Ramos (cell line): ENCODE results near the gene BACH2.
"Not testable (repeated sequence)": the region's sequence is repeated elsewhere in the genome, so short reads cannot be mapped to it uniquely, and the experiment has no call there.

ENCODE experiments used
- in situ Hi-C: fragments of 300-500 bp; cut with MboI; formaldehyde crosslinking; loops from one replicate; pipeline ENCODE4 v1.14.3; 2022; ENCODE audit warnings: low sequenced_read_pairs; ENCODE audit not compliant: unreplicated experiment

Gene BACH2

GRCh38 chr6:90053614-90054013, 243.0 kb downstream of the BACH2 start:
- in situ Hi-C loops: no loop called here

- in situ Hi-C loops: no loop called here
Measured at GRCh38 chr6:90049295-90049694, 247.3 kb downstream of the BACH2 start.

GRCh38 chr6:90048206-90048967, 248.3 kb downstream of the BACH2 start:
- in situ Hi-C loops: no loop called here

DNA sequence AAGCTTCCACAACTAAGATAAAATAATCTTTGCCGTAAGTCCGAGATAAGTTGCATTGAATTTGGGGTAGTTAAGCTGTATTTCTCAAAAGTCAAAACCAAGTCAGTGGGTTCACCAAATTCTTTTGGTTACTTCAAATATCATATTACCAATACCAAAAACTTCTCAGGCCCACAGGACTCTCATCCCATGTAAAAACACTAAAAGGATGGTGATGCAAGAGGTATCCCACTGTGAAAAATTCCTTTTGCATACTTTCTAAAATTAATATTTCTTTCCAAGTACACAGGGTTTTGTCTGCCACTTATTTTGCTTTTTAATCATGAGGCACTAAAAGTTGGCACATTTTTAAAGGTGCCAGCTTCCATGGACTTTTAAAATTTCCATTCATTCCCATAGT, 251.1 kb downstream of the BACH2 start:
- in situ Hi-C loops: no loop called here

GRCh38 chr6:90044833-90045381, 251.7 kb downstream of the BACH2 start:
- in situ Hi-C loops: no loop called here

GRCh38 chr6:90044182-90044832, 252.3 kb downstream of the BACH2 start:
- in situ Hi-C loops: no loop called here

- in situ Hi-C loops: no loop called here
Measured at GRCh38 chr6:90040931-90041330, 255.7 kb downstream of the BACH2 start.

DNA sequence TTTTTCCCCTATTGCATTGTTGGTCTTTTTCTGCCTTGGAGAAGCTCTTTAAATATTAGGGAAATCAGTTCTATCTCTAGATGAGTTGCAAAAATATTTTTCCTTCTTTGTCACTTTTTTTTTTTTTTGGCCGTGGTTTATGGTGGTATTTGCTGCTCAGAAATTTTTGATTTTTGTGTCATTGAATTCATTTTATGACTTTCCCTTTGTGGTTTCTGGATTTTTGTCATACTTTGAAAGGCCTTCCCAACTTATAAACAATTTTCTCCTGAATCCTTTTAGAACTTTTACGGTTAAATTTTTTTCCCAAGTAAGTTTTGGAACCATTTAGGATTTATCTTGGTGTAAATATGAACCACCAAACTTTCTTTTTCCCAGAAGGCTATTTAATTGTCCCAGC, 256.7 kb downstream of the BACH2 start:
- in situ Hi-C loops: no loop called here

- in situ Hi-C loops: no loop called here
Measured at GRCh38 chr6:90038961-90039653, 257.5 kb downstream of the BACH2 start.

GRCh38 chr6:90036963-90037362, 259.7 kb downstream of the BACH2 start:
- in situ Hi-C loops: no loop called here

DNA sequence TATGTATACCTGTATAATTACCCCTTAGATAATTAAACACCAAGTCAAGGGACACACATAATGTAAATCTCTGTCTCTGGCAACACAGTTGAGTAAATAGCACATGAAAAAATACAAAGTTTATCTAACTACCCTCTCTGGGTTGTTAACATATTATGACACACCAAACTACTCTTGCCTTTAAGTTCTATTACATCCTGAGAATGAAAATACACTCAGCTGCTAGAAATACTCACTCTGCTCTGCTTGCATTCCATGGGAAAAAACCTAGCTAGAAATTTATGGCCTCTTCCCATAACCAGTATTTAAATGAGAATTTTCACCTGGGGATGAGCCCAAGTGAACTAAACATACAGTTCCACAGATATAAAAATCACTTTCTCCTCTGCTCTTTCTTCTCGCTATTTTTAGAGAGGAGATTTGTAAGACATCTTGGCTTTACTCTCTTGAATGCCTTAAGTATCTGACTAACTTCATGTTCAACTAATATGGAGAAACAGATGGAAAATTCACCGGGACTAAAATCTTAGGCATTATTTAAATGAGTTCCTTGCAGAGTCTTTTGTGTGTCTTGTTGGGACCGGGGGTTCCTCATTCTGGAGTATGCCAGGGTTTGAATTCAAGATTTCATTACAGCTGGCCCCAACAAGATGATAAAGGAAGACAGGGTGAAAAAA, 261.5 kb downstream of the BACH2 start:
- in situ Hi-C loops: no loop called here

DNA sequence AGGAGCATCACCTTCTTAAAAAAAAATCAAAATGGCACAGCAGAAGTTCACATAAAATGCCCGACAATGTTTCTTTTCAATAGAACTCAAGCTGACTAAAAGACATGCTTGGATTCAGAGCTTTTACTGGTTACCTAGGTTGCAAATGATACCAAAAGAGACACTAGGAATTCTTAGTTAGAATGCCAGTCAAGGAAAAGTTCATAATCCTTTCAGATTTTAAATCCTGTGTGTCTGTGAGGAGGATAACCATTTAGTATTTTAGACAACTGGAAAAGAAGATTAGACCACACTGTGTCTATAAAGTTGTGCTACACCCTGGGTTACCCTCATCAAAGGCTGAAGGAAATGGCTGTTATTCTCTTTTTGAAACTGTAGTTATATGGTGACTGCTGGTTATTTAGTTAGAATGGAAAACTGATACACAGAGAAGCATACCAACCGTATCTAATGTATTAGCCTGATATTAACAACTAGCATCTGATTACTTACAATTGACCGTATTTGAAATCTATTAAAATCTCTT, 262.8 kb downstream of the BACH2 start:
- in situ Hi-C loops: no loop called here

GRCh38 chr6:90032489-90033212, 264.0 kb downstream of the BACH2 start:
- in situ Hi-C loops: not testable (repeated sequence)

- in situ Hi-C loops: no loop called here
Measured at GRCh38 chr6:90028995-90029635, 267.5 kb downstream of the BACH2 start.

GRCh38 chr6:90028066-90028778, 268.4 kb downstream of the BACH2 start:
- in situ Hi-C loops: no loop called here

DNA sequence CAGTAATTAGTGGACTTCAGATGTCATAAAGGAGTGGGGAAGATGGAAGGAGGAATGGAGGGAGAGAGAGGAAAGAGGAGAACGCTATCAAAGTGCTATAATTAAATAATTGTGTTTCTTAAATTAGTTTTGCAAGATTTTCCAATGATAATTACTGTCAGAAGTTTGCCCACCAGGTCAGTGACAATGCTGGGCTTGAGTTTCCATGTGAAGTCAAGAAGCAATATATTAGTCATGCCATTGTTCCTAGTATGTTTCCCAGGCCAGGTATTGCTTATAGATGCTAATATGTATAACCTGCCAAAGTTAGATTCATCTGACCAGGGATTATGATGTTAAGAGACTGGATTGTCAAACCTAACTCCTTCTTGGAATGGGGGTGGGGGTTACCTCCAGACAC, 270.4 kb downstream of the BACH2 start:
- in situ Hi-C loops: no loop called here

DNA sequence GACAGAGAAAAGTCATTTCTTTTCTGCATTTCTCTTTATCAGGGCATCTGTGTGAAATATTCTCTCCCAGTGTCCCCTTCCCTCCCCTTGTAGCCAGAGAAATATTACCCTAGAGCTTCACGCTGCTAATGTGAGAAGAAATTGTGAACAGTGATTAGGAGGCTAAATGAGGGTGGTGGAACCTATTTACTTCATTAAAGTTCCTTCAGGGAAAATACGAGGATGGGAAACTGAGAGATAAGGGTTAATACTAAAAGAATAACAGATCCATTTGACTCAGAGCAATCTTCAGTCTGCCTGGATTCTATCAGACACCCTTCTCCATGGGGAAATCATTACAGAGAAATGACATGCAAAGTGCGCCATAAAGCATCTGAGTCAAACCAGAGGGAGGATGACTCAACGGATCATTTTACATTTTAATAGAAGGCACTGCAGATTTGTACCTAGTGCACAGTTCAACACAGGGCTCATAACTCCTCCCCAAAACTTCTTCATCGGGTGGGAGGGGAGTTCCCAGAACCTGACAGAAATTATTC, 271.1 kb downstream of the BACH2 start:
- in situ Hi-C loops: no loop called here

DNA sequence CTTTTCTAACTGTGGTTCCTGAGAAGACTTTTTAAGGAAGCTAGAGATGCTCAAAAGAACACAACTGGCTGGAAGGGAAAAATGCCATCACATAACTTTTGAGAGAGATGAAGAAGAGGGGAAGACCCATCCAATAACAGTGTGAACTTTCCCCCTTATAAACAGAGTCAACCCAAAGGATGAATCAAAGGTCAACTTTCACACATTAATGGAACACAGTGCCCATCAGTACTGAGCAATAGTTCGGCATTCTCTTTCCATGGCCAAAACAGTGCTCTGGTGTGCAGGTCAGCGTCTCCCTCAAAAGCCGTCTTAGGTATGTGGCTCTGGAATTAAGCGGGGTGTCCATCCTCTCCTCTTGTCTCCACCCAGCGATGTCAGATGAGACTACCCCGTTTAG, 272.0 kb downstream of the BACH2 start:
- in situ Hi-C loops: no loop called here
